Hematopoietic multipotent progenitor cell treated with erythropoietin and hydrocortisone succinate and interleukin-3 and kit ligand, for 15 days (in vitro differentiated cells): ENCODE data around the gene PHF2.

Experiments used
- DNase-seq: peaks from one replicate; pipeline ENCODE4 v3.0.0-alpha.2; 2015; ENCODE audit warnings: low spot score

The PHF2 gene

DNA sequence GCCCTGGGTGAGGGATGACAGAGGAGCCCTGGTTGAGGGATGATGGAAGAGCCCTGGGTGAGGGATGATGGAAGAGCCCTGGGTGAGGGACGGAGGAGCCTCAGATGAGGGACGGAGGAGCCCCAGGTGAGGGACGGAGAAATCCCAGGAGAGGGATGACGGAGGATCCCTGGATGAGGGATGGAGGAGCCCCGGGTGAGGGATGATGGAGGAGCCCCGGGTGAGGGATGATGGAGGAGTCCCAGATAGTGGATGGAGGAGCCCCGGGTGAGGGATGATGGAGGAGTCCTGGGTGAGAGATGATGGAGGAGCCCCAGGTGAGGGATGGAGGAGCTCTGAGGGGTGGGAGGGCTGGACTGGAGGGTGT, 10.9 kb downstream of the PHF2 start:
- DNase-seq = no peak

DNA sequence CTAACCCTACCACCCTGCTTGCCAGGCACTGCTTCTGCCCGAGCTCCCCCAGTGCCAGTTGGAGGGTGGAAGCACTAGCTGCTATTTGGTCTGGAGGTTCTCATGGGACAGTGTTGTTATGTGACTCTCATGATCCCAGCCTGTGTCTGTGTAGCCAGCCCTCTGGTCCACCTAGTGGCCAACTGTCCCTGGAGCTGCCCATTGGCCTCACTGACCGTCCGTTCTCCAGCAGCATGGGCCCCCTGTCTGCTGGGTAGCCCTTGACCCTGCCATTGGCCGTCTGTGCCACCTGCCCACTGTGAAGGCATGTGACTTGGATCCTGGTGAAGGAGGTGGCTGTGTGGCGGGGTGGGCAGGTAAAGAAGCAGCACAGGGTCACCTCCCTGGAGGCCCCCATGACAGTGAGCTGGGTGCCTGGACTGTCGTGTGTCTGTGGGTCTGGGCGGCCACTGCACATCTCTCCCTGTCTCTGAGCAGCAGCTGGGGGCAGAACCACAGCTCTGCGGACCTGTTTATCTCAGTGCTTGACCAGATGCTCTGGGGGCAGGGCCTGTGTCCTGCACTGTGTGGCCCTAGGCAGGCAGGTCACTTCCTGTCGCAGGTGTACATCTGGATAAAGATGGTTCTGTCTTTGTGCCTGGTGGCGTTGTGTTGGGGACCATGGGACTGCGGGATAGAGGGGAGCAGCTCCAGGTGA, 11.4 kb downstream of the PHF2 start:
- no peak for DNase-seq

DNA sequence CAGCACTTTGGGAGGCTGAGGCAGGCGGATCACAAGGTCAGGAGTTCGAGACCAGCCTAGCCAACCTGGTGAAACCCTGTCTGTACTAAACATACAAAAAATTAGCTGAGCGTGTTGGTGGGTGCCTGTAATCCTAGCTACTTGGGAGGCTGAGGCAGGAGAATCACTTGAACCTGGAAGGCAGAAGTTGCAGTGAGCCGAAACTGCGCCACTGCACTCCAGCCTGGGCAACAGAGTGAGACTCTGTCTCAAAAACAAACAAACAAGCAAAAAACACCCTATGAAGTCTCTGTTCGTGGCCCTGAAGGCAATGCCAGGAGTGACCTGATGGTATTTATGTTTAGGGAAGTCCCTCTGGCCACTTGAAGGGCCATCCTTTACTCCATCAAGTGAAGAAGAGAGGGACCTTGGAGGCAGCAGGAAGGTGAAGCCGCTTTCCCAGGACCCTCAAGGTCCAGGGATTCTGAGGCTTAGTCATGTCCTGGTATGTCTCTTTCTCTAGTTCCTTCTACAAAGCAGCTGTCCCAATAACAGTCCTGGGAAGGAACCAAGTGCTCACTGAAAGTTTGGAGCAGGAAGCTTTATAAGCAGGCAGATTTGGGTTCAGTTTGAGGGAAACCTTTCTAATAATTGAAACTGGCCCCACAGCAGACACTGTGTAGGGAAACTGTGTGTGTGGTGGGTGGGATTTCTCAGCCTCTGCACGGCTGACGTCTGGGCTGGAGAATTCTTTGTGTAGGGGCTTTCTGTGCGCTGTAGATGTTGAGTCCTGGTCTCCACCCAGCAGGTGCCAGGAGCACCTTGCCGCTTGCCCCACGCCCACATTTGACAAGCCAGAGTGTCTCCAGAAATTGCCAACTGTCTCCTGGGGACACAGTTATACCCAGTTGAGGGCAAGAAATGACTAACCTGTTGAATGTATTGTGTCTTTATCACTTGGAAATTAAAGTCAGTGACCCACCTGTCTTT, 12.5 kb downstream of the PHF2 start:
- no peak for DNase-seq

DNA sequence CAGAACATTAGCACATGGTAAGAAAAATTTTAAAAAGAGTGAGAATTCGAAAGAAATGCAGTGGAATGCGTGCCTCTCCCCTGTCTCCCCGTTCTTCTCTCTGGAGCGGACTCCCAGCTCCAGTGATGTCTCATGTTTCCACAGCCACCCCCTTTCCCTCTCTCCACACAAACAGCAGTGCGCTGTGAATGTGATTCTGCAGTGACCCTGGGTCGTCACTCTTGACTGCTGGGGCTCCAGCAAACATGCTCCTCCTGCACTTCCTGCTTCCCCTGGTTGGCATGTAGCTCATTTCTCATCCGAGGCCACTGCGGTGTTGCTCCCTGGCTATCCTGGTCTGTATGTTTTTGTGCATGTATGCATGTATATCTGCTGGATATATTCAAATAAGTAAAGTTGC, 13.3 kb downstream of the PHF2 start:
- DNase-seq = no peak

DNA sequence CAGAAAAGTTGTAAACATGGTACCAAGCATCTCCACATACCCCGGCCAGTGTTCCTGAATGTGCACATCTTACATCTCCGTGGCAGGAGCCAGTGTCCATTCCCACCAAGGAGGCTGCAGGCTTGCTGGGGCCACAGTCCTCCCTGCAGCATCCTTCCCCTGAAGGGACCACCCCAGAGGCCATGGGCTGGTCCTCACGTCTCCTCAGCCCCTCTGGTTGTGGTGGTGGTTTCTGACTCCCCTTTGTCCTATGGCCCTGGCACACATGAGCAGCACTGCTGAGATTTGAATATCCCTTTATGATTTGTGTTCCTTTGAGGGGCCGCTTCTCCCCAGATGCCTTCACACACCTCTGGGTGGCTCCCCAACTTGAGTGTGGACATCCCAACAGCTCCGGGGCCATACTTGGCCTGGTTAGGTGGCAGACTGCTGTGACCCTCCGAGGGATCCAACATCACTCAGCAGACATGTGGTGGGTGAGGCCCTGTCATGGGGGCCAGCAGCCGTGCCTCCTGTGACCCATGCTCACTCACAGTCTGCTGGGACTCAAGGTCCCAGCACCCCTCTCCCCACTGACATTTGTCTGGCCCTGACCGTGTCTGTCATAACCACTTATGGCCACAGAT, 14.3 kb downstream of the PHF2 start:
- DNase-seq = no peak

DNA sequence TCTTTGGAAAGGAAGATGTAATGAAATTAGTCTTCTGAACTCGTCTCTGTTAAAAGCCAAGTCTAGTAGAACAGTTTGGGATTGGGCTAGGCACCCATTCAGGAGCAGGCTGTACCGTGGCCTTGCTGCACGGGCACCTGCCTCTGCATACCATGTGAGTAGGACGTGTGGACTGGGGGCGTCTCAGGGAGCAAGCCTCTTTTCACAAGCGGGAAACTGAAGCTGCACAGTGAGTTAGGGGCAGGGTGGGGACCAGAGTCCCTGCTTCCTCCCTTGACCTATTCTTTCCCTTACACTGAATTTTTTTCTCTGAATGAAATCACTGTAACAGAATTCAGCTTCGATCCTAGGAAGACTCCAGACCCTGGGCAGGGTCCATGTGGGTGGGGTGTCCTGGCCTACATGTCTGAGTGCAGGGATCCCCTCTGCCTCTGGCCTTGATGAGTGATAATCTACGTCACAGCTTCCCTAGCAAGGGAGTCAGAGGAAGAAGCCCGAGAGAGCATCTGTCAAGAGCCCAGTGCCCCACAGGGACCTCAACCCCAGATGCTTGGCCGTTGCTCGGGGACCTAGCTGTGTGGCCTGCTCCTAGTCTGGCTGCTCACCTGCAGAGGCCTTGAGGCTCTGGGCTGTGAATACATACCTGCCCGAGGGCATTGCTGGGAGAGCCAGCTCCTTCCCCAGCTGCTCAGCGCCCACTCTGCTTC, 15.1 kb downstream of the PHF2 start:
- DNase-seq = no peak

DNA sequence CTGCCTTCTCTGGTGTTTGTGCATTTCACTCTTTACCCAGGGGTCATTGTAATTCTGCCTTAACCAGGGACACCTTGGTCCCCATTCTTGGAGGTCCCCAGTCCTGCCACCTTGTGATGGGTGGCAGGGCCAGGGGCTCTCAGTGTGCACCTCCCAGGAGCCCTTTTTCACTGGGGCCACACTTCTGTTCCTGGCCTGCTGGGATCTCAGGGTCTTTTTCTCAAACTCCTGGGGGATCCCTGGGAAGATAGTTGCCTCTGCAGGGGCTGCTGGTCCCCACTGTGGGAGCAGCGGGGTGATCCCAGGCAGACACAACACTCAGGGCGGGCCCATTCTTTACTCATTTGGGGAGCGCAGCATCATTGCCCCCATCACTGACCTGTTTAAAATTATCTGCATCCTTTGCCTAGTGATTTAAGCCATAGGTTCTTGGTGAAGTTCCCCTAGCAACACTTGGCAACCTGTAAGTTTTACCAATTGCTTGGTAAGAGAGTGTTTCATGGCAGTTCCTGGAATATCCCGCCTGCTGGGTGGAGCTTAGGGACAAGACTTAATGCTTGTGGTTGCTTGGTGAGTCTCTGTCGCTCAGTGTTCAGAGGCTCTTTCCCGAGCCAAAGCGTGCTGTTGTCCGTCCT, 15.7 kb downstream of the PHF2 start:
- no peak for DNase-seq

DNA sequence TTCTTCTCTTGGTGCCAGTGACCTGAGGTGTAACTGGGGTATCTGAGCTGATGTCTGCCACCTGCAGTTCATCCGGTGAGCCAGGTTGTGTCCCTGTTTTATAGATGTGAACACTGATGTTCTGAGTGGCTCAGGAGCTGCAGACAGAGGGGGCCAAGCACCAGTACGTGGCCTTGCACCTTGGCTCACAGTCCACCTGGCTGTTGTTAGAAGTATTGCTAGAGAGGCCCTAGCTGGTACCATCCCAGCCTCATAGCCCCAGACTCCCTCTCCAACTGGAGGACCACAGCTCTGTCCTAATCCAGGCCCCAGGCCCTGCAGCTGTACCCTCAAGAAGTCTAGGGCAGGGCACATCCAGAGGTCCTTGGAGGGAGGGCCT, 16.2 kb downstream of the PHF2 start:
- DNase-seq = no peak

DNA sequence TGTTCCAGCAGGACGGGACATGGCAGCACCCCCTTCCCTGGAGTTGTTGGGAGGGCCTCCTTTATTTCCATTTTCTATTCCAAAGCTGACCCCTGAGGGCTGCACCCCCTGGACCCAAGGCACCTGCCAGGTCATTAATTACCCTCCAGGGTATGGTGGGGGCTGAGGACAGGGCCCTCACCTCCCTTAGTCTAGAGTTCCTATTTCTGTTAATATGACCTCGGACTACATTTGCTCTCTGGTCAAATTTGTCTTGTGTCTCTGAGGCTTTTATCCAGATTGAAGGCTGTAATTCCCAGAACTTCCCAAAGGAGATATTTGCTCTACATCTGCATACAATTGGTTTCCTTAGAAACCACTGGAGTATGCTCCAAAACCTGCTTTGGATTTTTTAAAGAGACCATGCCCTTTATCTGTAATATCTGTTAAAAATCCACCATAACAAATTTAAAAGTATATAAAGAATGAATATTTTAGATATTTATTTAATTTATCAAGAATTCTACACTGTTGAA, 16.8 kb downstream of the PHF2 start:
- DNase-seq = no peak

DNA sequence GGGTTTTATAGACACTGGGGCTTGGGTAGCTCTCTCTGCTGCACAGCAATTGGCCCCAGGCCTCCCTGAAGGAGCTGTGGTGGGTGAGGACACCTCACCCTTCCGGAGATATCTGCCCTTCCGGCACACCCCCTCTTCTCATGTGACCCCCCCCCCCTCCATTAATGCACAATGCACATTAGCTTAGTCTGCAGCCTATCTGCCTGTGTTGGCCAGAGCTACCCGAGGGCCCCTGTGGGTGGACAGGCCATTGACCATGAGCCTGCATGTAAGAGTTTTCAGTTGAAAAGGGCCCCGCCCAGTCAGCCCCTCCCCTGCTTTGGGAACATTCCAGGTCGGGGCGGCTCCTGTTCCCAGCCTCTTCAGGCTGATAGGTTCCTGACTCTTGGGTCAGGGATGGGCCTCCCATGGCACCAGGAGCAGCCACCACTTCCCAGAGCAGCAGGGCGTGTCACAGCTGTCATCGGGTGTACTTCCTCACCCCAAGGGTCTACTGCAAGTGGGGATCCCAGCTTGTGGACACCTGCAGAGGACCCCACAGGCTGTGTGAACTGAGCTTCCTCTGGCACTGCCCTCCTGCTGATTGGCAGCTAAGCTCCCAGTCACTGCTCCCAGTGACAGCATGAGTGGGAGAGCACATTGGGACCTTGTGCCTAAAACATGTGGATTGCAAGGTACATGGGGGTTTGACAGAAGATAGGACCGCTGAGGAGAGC, 17.8 kb downstream of the PHF2 start:
- no peak for DNase-seq

DNA sequence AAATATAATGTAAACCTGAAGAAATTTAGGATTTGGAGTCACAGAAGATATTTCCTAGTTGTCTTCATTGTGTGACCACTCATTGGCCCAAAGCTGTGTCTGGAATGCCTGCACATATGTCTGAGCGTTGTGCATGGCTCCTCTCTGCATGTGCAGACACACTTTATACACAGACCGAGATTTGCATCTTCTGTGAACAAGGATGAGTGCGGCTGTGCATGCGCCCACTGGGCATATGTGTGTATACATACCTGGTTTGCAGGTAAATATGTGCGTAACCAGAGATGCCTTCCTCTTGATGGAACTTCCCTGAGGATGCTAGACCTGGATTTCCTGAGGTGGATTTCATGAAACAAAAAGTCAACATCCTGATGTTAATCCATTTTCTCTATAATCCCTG, 19.1 kb downstream of the PHF2 start:
- DNase-seq = no peak

DNA sequence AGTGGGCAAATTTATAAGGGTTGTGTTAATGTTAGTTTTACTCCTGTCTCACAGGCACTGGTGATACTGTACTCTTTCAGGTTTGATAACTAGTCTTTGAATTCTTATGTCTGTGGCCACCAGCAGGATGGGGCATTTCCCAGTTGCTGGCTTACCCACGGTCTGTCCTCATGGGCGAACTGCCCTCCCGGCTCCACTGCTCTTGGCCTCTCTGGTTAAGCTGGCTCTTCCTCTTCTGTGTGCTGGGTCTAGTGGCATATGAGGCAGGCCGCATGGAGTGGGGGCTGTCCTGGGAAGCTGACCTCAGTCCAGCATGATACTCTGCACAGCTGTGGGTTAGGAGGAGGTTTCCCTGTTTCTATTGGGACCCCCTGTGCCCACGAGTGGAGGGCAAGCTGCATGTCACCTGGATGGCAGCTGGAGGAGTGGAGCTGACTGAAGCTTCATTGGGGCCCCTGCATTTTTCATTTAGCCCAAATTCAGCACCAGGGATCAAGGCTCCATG, 19.5 kb downstream of the PHF2 start:
- no peak for DNase-seq

DNA sequence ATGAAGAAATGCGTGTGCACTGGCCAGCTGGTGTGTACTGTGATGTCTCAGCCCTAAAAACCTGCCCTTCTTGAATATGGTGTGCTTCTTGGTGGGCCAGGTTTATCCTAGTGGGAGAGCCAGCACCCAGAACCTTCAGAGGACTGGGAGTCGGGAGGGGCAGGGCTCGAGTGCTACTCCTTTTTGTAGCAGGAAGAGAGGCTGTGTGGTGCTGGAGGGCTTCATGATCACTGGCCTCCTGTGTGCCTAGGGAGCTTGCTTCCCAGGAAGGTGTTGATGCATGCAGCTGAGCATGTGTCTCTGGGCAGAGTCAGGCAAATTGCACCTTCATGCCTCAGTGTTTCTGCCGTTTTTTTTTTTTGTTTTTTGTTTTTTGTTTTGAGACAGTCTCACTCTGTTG, 20.0 kb downstream of the PHF2 start:
- no peak for DNase-seq

DNA sequence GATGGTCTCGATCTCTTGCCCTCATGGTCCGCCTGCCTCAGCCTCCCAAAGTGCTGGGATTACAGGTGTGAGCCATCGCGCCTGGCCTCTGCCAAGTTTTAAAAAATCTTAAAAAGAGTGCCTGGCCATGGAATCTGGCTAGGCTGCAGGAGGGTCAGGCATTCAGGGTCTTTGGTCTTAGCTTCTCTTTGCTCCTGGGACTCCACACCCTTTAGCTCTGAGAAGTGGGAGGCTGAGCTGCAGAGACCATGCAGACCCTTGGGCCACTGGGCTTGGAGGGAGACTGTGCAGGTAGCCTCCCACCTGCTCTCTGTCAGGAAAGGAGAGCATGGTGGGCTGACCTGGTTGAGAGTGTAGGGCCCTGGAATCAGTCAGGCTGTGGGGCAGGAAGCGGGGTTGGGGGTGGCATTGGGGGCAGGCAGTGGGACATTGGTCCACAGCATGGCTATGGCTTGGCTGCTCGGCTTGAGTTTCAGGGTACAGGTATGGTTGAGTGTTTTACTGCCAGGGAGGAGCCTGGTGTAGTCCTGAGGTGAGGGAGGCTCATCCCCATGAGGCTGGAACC, 20.8 kb downstream of the PHF2 start:
- no peak for DNase-seq

DNA sequence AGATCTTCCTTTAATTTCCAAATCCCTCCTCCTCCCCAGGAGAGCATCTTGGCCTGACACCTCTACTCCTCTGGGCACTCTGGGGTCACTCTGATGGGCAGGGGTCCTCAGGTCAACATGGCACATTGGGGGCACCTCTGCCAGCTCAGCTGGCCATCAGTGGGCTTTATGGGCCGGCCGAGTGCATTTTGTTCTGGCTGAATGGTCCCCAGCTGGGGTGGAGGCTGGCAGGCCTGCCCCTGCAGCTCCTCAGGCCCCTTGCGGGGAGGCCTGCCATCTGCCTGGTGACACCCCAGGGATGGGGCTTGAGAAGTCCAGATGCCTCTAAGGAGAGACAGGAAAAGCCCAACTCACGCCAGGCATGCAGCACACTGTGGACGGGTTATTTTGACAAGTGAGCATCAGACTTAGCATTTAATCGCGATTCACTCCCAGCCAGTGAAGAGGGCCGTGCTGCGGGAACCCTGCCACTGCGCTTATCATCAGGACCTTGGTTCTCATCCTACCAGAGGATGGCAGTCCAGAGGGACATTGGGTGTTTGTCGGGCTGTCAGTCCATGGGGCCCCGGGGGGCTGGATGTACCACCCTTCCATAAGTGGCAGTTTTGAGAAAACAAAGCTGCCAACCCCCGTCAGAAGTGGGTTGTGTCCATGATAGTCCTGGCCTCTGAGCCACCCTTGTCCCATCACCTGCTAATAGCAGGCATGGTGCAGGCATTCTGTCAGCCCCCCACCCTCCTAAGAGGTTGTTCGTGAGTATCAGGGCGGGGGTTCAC, 21.7 kb downstream of the PHF2 start:
- DNase-seq = no peak

DNA sequence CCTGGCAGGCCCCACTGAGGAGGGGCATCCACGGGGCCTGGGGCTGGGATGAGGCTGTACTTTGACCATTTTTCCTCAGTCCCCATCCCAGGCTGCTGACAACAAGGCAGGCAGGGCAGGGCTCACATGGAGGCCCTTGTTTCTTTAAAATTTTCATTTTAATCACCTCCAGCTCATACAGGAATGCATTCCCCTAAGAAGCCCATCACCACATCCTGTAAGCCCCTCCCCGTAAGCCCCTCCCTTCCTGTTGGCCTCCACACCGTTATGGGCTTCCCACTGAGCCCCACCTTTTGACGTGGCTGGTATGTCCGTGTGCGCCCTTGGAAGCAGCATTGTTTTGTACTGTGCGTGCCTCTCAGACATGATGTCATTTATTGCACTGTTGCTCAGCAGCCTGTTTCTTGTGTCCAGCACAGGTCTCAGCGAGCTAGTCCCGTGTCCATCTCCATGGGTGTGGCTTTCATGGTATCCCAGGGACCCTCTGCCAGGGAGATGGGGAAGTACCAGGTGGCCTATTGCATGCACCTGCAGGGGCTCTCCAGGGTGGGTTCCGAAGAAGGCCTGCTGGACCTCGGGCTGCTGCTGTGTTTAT, 22.4 kb downstream of the PHF2 start:
- no peak for DNase-seq

DNA sequence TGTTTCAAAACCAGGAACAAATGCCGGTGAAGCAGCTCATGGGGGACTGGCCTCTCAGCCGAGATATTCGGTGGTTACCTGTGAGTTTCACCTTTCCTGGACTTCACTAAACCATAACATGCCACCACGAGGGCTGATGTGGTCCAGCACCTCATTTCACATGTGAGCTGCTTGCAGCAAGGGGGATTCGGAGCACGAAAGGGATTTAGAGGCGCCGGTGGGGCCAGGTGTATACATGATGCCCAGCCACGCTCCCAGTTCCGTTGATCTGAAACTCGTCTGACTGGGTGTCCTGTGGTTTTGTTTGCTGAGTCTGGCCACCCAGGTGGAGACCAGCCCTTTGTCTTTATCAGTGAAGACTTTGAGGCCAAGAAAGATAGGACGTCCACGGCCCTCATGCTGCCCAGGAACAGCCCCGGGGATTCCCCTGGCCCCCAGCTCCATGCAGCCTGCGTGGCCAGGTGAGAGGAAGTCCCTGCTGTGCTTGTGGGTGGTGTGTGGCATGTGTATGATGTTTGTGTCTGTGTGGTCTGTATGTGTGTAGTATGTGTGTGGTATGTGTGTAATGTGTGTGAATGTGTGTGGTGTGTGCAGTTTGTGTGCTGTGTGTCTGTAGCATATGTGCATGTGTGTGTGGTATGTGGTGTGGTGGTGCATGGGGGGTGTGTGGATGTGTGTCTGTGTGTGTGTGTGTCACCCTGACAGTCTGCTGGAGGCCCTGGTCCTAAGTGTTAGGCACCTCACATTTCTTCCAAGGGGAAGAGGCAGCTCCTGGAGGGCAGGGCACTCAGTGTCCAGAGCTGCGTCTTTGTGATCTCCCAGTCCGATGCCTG, 23.4 kb downstream of the PHF2 start:
- no peak for DNase-seq

DNA sequence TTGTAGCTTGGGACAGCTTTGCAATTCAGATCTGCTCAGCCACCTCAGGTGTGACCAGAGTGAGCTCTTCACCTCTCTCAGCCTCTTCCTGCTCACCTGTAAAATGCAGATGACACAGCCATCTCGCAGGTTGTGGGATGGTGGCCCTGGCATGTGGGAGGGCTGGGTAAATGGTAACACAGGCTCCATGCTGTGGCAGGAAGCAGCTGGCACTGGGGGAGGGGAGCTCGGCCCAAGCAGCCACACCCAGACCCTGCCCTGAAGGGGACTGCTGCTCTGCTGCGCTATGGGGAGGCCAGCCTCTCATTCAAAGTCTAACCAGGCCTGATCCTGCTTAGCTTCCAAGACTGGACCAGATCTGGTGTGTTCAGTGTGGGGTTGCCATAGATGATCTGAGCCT, 24.1 kb downstream of the PHF2 start:
- DNase-seq = no peak
